GM19438 (cell line): ENCODE measurements around the gene SDHAF1.

Source experiments
- ATAC-seq: cut with Tn5 transposase; IDR thresholded peaks from one replicate; pipeline ENCODE4 v1.9.1; 2021; ENCODE audit warnings: low read depth; ENCODE audit not compliant: unreplicated experiment

SDHAF1 gene

GRCh38 chr19:35986664-35987570, 8.1 kb upstream of the SDHAF1 start:
- no peak for ATAC-seq

- no peak for ATAC-seq
Observed at GRCh38 chr19:35987571-35987896, 7.5 kb upstream of the SDHAF1 start.

- ATAC-seq = no peak
Observed at GRCh38 chr19:35988824-35989223, 6.2 kb upstream of the SDHAF1 start.

GRCh38 chr19:35990156-35990555, 4.8 kb upstream of the SDHAF1 start:
- ATAC-seq = no peak

GRCh38 chr19:35990771-35991730, 3.9 kb upstream of the SDHAF1 start:
- ATAC-seq = no peak

GRCh38 chr19:35991731-35992450, 3.1 kb upstream of the SDHAF1 start:
- ATAC-seq = no peak

- no peak for ATAC-seq
Observed at GRCh38 chr19:35992907-35993765, 1.9 kb upstream of the SDHAF1 start.

GRCh38 chr19:35993923-35994598, 927 bp upstream of the SDHAF1 start:
- no peak for ATAC-seq

- ATAC-seq = no peak
Observed at GRCh38 chr19:35996777-35997176, 1.8 kb downstream of the SDHAF1 start.

- ATAC-seq = no peak
Observed at GRCh38 chr19:36001605-36002004, 6.6 kb downstream of the SDHAF1 start.

- no peak for ATAC-seq
Observed at GRCh38 chr19:36003284-36003683, 8.3 kb downstream of the SDHAF1 start.

GRCh38 chr19:36006955-36007354, 12.0 kb downstream of the SDHAF1 start:
- ATAC-seq = no peak

GRCh38 chr19:36008336-36008978, 13.5 kb downstream of the SDHAF1 start, which contains the start of gene SYNE4:
TSS of gene SYNE4 (minus strand) at chr19:36008813. CDS start at chr19:36008681, 132 bp downstream.
- ATAC-seq = no peak

- no peak for ATAC-seq
Observed at GRCh38 chr19:36009220-36009619, 14.2 kb downstream of the SDHAF1 start.

GRCh38 chr19:36009633-36010379, 14.8 kb downstream of the SDHAF1 start:
- no peak for ATAC-seq

GRCh38 chr19:36010402-36010801, 15.4 kb downstream of the SDHAF1 start:
- ATAC-seq = no peak

GRCh38 chr19:36013280-36014011, 18.5 kb downstream of the SDHAF1 start:
- no peak for ATAC-seq
